ENCODE results near the gene SLC66A1. TPM values are rescaled to one million over a fixed set of nuclear protein-coding genes. Genes with fewer than 3 reads are reported as not detected.

The SLC66A1 gene
- total RNA-seq = 12.0 and 14.0 TPM in 2 replicates

GRCh38 chr1:19311931-19312781 is at the start of gene SLC66A1, which contains the start of gene AKR7A2:
TSS of gene SLC66A1 (plus strand) at chr1:19312326. CDS start at chr1:19317678, 5,352 bp downstream.
TSS of gene AKR7A2 (minus strand) at chr1:19312144. CDS start at chr1:19312124, 20 bp downstream.

GRCh38 chr1:19288324-19289241 is 23.5 kb upstream of the SLC66A1 start, which contains the start of gene AKR7A3:
TSS of gene AKR7A3 (minus strand) at chr1:19288770. CDS start at chr1:19288709, 61 bp downstream.

Other genes starting within 250 kb of the SLC66A1 start
- 69.7 and 112 TPM in 2 replicates for gene UBR4, start 102.1 kb upstream of the SLC66A1 start, total RNA-seq
- 59.0 and 73.9 TPM in 2 replicates for gene EMC1, start 60.8 kb upstream of the SLC66A1 start, total RNA-seq
- 26.5 and 40.7 TPM in 2 replicates for gene MRTO4, start 60.5 kb upstream of the SLC66A1 start, total RNA-seq
- 0.18 and 0.28 TPM in 2 replicates for gene AKR7A3, start 23.6 kb upstream of the SLC66A1 start, total RNA-seq
- gene AKR7A2, start 182 bp upstream of the SLC66A1 start, total RNA-seq = 45.0 and 53.4 TPM in 2 replicates
- 88.8 and 110 TPM in 2 replicates for gene CAPZB, start 173.2 kb downstream of the SLC66A1 start, total RNA-seq